Fibroblast of lung (primary cell): Measurements from ENCODE around the gene CMTR1. TPM values are rescaled to one million over a fixed set of nuclear protein-coding genes. Genes with fewer than 3 reads are reported as not detected.

Experiments
- DNase-seq, 2 donors: peaks; one replicate each; pipeline versions ENCODE4 v3.0.0 to v3.0.0-alpha.2; 2010; ENCODE audit warnings: low read depth in 2 of 2
- H2AFZ ChIP-seq: 2 replicates; pipeline ENCODE4 v1.5.1; 2012; ENCODE audit warnings: low read length, control low read depth, inconsistent platforms
- H3K27ac ChIP-seq: 2 replicates; pipeline ENCODE4 v1.5.1; 2011; ENCODE audit warnings: low read length, control low read depth; ENCODE audit not compliant: insufficient read depth
- H3K27me3 ChIP-seq: 2 replicates; pipeline ENCODE4 v1.5.1; 2011; ENCODE audit warnings: mild to moderate bottlenecking, low read length; ENCODE audit not compliant: control insufficient read depth, insufficient read depth
- H3K36me3 ChIP-seq: 2 replicates; pipeline ENCODE4 v1.5.1; 2011; ENCODE audit warnings: low read length; ENCODE audit not compliant: control insufficient read depth, insufficient read depth
- H3K4me1 ChIP-seq: 2 replicates; pipeline ENCODE4 v1.5.1; 2011; ENCODE audit warnings: low read length; ENCODE audit not compliant: control insufficient read depth, insufficient read depth; ENCODE audit errors: extremely low read depth
- H3K4me2 ChIP-seq: 2 replicates; pipeline ENCODE4 v1.5.1; 2011; ENCODE audit warnings: low read length, control low read depth; ENCODE audit not compliant: insufficient read depth; ENCODE audit errors: extremely low read depth
- H3K4me3 ChIP-seq, 4 experiments: fragments of 200-600 bp in 1 of 4; sonication (generic) in 1 of 4; replicated peaks in 1 of 4; 2 replicates each; pipeline ENCODE4 v1.5.1; 2011 to 2016; ENCODE audit warnings: low read length in 4 of 4, low read depth in 3 of 4, mild to moderate bottlenecking in 3 of 4, control low read depth in 2 of 4, inconsistent platforms in 1 of 4, mixed read lengths in 1 of 4; ENCODE audit not compliant: insufficient read depth in 1 of 4; ENCODE audit errors: control extremely low read depth in 1 of 4
- H3K79me2 ChIP-seq: 2 replicates; pipeline ENCODE4 v1.5.1; 2012; ENCODE audit warnings: mild to moderate bottlenecking, low read length, inconsistent platforms; ENCODE audit not compliant: control insufficient read depth, insufficient read depth
- H3K9ac ChIP-seq: 2 replicates; pipeline ENCODE4 v1.5.1; 2011; ENCODE audit warnings: mild to moderate bottlenecking, low read length, control low read depth; ENCODE audit not compliant: insufficient read depth
- H3K9me3 ChIP-seq: 2 replicates; pipeline ENCODE4 v1.5.1; 2012; ENCODE audit warnings: low read depth, low read length; ENCODE audit not compliant: control insufficient read depth, insufficient read depth
- H4K20me1 ChIP-seq: 2 replicates; pipeline ENCODE4 v1.5.1; 2011; ENCODE audit warnings: low read length; ENCODE audit not compliant: control insufficient read depth, insufficient read depth; ENCODE audit errors: extremely low read depth
- CTCF ChIP-seq, 2 donors: IDR thresholded peaks in 1 of 2; conservative IDR thresholded peaks in 1 of 2; 1 replicate in 1 of 2; 2 replicates in 1 of 2; pipeline ENCODE4 v1.5.1; 2011 to 2012; ENCODE audit warnings: low read length in 2 of 2, control low read depth in 1 of 2, inconsistent platforms in 1 of 2, low read depth in 1 of 2, mild to moderate bottlenecking in 1 of 2
- EZH2 ChIP-seq: IDR thresholded peaks from 2 replicates; pipeline ENCODE4 v1.5.1; 2012; ENCODE audit warnings: low read length, control low read depth, mild to moderate bottlenecking; ENCODE audit errors: missing control alignments
- polyA plus RNA-seq, 2 donors: library from polyadenylated mRNA; depleted of rRNA in 1 of 2; stranded (reverse) in 1 of 2; unstranded in 1 of 2; fragments of >200 nt; gene quantifications; 2 replicates each; pipeline ENCODE4 v1.2.1, GENCODE V29; 2011 to 2012; ENCODE audit warnings: missing spikeins in 1 of 2
- total RNA-seq: library from RNA; depleted of rRNA; stranded (reverse); fragments of >200 nt; gene quantifications from 2 replicates; pipeline ENCODE4 v1.2.1, GENCODE V29; 2014

The CMTR1 gene
- total and polyA plus RNA-seq, 2 donors (not counting 1 experiment from before 2014, with no cell fraction given), result 27.0 to 44.8 TPM

GRCh38 chr6:37481711-37482605, 48.9 kb downstream of the CMTR1 start:
- Histone ChIP-seq H3K27ac (no peak overlapping the region), H3K79me2 (no peaks in the 10 kb centered on the region), H3K4me1 (no peaks in the 10 kb centered on the region), H3K9me3 (no peaks in the 10 kb centered on the region), H3K4me2 (no peak overlapping the region), H3K9ac (no peak overlapping the region), H2AFZ (no peak overlapping the region), H4K20me1 (no peaks in the 10 kb centered on the region), H3K36me3 (peaks cover 18% of the 10 kb centered on the region), H3K27me3 (no peaks in the 10 kb centered on the region), H3K4me3 (no peak overlapping the region)
- DNase-seq, result no peak
- TF ChIP-seq CTCF (conservative IDR thresholded peaks at IDR 0.05 in 1 of 2, IDR thresholded peaks at IDR 0.05 in 1 of 2; ENCODE audit: low read depth in 1 of 2, low read length in 2 of 2) (no peak), EZH2 (no peak)

DNA sequence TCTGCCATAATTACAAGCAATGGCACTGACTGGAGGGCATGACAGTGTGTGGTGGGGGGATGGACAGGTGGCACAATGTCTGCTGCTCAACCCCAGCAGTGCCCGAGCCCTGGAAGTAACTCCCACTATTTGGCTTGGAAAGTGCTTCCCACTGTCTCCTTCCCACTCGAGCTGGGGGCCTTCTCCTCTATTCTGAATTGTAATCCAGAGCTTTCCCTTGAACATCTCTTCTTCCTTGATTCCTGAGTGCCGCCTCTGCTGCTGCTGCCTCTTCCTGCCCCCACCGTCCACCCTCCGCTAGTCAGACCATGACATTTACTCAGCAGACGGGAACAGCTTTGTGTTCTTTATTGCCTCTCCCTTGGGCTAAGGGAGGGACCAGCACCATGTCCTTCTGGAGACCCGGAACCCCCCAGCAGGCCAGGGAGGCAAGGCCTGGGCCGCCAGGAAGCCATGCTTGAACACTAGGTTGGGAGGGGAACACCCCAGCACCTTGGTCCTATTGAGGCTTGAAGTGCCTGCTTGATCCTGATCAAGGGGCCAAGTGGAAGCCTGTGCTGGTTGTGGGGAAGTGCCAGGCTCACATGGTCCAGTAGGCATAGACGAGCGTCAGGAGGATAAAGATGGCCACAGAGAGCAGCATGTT, 49.7 kb downstream of the CMTR1 start:
- no peak overlapping the region for H3K27ac ChIP-seq
- peaks cover 16% of the 10 kb centered on the region for H3K36me3 ChIP-seq
- no peaks in the 10 kb centered on the region for H3K79me2 ChIP-seq
- H3K4me1 ChIP-seq, result no peaks in the 10 kb centered on the region
- no peaks in the 10 kb centered on the region for H3K27me3 ChIP-seq
- DNase-seq, result no peak
- H2AFZ ChIP-seq, result no peak overlapping the region
- H3K4me2 ChIP-seq, result no peak overlapping the region
- H3K9ac ChIP-seq, result no peak overlapping the region
- no peak overlapping the region for H3K4me3 ChIP-seq
- no peaks in the 10 kb centered on the region for H4K20me1 ChIP-seq
- H3K9me3 ChIP-seq, result no peaks in the 10 kb centered on the region
- TF ChIP-seq EZH2, result no peak
- no peak for TF ChIP-seq CTCF (conservative IDR thresholded peaks at IDR 0.05 in 1 of 2, IDR thresholded peaks at IDR 0.05 in 1 of 2; ENCODE audit: low read depth in 1 of 2, low read length in 2 of 2)

DNA sequence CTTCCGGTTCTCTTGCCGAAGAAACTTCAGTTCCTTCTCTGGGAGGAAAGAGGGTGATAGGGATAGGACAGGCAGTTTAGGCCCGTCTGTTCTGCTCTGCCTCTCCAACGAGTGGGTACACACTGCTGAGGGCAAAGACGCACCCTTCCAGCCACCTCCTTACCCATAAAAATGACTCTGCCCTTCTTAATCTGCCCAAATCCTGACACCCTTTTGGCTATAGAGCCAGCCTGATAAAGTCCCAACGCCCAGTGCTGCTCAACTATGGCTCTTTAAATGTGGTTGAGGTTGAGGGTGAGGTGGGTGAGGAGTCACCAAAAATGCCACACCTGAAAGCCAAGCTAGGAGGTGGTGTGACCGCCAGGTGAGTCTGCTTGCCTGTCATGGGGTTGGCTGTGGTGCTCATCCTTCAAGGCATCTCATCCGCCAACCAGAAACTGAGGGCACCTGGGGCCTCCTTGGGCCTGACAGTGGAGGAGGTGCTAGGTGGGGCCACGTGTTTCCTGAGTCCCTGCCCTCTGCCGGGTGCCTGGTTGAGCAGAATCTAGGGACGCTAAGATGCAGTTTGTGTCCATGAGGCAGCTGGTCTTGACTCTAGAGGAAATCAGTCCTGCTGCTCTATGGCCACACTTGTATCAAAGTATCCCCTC, 50.4 kb downstream of the CMTR1 start:
- H3K9ac ChIP-seq, result no peak overlapping the region
- no peaks in the 10 kb centered on the region for H3K27me3 ChIP-seq
- no peak for DNase-seq
- no peak overlapping the region for H3K4me3 ChIP-seq
- H3K36me3 ChIP-seq, result peaks cover 12% of the 10 kb centered on the region
- no peak for TF ChIP-seq EZH2
- H3K9me3 ChIP-seq, result no peaks in the 10 kb centered on the region
- no peaks in the 10 kb centered on the region for H3K4me1 ChIP-seq
- no peaks in the 10 kb centered on the region for H4K20me1 ChIP-seq
- no peak overlapping the region for H3K27ac ChIP-seq
- no peak overlapping the region for H3K4me2 ChIP-seq
- H3K79me2 ChIP-seq, result no peaks in the 10 kb centered on the region
- no peak overlapping the region for H2AFZ ChIP-seq
